Measurements from ENCODE around the gene SLFN14.

Gene SLFN14

DNA sequence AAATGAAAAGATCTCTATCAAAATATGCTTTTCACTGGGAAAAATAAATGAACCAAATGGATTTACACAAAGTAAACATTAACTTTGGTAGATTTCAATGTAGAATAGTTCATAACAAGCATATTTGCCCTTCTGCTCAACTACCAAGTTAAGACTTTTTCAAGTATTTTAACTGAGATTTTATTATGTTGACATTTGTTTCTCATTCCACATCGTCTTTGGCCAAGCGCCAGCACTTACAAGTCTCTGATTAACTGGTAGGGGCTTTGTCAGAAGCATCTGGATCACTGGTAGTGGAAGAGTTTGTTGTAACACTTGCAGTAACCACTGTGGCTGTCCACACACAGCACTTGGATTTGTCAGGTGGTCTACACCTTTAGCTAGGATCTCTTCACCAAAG is 46.1 kb downstream of the SLFN14 start:
- Histone ChIP-seq H3K4me1 (ENCODE audit: insufficient read depth, low read length) (peaks cover 3% of the 10 kb centered on the region; the same call in 1 of the 2 replicates), H3K4me3 (ENCODE audit: low read depth in 1 of 2, low read length in 2 of 2) (no peak overlapping the region), H3K36me3 (ENCODE audit: insufficient read depth, low read length) (peaks cover 67% of the 10 kb centered on the region), H3K27ac (ENCODE audit: low read length) (no peak overlapping the region), H4K20me1 (ENCODE audit: insufficient read depth, low read length) (peaks cover 30% of the 10 kb centered on the region), H2AFZ (ENCODE audit: low read depth, low read length) (no peak overlapping the region), H3K9ac (ENCODE audit: low read depth, low read length) (no peak overlapping the region), H3K9me3 (ENCODE audit: insufficient read depth, low read length, severe bottlenecking) (no peaks in the 10 kb centered on the region), H3K4me2 (ENCODE audit: insufficient read depth, low read length) (no peak overlapping the region), H3K79me2 (ENCODE audit: insufficient read depth, low read length) (peaks cover 95% of the 10 kb centered on the region), H3K27me3 (ENCODE audit: insufficient read depth, low read length, poor library complexity) (no peaks in the 10 kb centered on the region)
- no peak for ATAC-seq (ENCODE audit: insufficient read depth, low read depth)
- no peak for TF ChIP-seq EZH2 (IDR thresholded peaks at IDR 0.05; ENCODE audit: borderline replicate concordance, low read depth, low read length, severe bottlenecking)
- TF ChIP-seq, protein P1, sequence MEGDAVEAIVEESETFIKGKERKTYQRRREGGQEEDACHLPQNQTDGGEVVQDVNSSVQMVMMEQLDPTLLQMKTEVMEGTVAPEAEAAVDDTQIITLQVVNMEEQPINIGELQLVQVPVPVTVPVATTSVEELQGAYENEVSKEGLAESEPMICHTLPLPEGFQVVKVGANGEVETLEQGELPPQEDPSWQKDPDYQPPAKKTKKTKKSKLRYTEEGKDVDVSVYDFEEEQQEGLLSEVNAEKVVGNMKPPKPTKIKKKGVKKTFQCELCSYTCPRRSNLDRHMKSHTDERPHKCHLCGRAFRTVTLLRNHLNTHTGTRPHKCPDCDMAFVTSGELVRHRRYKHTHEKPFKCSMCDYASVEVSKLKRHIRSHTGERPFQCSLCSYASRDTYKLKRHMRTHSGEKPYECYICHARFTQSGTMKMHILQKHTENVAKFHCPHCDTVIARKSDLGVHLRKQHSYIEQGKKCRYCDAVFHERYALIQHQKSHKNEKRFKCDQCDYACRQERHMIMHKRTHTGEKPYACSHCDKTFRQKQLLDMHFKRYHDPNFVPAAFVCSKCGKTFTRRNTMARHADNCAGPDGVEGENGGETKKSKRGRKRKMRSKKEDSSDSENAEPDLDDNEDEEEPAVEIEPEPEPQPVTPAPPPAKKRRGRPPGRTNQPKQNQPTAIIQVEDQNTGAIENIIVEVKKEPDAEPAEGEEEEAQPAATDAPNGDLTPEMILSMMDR (IDR thresholded peaks at IDR 0.05; ENCODE audit: borderline replicate concordance, extremely low read depth, low read length, poor library complexity, severe bottlenecking), result no peak
- DNase-seq, result no peak
